Measurements from ENCODE around the gene SREBF1.

Gene SREBF1

DNA sequence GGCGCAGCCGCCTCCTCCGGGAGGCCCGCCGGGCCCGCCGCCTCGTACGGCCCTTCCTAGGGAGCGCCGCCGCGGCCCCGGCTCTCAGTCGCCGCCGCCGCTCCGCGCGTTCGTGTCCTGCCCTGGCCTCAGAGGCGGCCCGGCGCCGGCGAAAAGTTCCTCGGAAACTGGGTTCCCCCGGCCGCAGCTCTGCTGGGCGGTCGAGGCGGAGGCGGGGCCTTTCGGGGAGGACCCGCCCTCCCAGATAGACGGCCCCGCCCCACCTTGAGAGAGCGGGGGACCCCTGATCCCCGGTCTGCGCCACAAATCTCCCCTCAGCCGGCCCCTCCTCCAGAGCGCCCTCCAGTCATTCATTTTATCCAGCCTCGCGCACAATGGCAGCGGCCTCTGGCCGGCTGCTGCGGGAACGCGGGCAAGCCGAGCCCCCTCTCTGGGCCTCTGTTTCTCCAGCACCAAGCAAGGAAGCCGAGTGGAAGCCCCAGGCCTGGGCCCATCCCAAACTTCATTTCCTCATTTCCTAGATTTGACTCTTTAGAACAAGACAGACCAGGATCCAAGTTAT, at the start of gene SREBF1:
Gene SREBF1, minus strand, starts transcription at position 169 of the 562 bp plus-strand sequence. CDS start 169 bp downstream, outside the sequence.
- peak; percentile 44 for DNase-seq

DNA sequence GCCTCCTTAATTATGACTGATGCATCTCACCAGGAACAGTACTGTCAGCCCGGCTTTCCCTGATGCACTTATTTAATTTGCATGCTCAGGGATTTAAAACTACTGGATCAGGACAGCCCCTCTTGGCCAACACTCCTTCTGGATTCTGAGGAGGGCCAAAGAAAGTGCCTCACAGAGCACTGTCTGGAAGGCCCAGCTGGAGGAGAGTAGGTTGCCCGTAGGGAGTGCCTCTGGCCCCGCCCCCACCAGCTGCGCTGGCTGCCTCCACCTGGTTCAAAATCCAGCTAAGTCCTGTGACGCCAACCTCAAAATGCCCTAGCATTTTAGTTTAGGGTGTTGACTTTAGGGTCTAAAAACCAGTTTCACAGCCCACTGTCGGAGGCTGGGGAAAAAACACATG, 49.4 kb upstream of the SREBF1 start:
- DNase-seq: peak; percentile 32

DNA sequence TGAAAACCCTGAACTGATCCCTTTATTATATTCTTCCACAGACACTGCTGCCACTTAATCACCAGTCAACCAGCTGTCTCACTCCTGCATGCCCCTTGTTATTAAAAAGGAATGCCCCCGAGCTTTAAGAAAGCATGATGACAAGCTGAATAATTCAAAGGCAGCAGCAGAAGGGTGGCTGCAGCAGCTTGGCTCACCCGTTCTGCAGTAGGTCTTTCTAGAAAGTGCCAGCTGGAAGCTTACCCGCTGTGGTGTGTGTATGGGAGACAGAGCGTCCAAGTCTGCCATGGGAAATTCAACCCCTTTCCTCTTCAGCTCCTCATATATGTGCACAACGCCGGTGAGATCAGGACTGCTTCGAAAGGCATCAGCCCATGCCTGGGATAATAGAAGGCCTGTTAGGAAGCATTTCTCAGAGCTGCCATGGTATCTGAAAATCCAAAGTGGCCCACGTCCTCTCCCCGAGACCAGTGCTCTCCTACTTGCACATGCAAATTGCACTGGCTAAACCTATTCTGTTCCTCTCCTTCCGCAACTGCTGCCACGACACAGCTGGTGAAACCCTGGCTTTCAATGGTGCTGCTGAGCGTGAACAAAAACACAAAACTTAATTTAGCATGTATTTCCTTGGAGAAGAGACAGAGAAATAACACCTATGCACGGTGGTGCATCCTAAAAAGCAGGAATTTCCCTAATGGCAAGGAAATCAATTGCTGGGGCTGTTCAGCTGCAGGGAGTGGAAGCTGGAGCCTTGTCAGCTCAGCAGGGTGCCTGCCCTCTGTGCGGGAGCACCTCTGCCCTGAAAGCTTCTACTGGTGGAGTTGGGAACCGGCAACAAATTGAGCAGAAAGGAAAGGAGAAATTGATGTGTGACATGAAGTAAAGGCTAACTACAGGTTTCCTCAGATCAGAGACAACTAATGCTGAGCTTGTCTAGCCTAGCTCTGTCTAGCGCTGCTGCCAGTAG, 47.9 kb upstream of the SREBF1 start:
- no peak for DNase-seq

GRCh38 chr17:17883801-17884200, 47.0 kb upstream of the SREBF1 start:
- no peak for DNase-seq

- no peak for DNase-seq
Measured at GRCh38 chr17:17882082-17882581, 45.3 kb upstream of the SREBF1 start.

GRCh38 chr17:17880577-17881196, 43.9 kb upstream of the SREBF1 start:
- no peak for DNase-seq

DNA sequence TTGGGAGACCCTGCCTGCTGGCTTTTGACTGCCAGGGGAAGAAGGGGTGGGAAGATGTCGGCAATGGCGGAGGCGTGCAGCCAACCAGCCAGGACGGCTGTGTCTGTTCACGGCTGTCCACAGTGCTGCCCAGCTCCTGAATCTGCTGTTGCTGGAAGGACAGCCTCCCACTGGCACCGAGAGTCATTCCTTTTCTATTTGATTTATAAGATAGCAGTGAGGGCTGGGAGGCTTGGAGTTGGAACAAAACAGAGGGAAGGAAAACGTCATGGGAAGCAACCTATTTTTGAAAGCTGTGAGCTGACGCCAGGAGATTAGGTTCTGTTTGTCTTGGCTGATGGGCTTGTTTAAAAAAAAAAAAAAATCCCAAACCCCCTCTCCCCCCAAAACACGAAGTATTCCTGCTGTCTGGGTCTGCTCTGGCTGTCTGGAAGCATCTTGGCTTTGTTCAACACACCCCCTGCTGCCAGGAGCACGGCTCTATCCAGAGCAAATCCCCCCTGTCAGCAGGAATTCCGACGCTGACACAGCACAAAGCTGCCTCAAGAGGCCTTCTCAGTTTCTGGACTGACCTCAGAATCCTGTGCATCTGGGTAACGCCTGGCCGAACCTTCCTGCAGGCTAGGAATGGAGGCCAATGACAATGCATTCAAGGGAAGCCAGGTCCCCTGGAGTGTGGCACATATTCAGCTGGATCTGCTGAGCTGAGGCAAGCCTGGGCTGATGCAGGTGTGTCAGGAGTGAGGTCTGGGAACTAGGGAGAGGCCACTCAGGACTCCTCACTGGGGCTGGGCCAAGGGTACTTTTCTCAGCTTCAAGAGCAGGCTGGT, 41.0 kb upstream of the SREBF1 start:
- peak; percentile 60 for DNase-seq

GRCh38 chr17:17876959-17877528, 40.3 kb upstream of the SREBF1 start:
- DNase-seq: no peak

DNA sequence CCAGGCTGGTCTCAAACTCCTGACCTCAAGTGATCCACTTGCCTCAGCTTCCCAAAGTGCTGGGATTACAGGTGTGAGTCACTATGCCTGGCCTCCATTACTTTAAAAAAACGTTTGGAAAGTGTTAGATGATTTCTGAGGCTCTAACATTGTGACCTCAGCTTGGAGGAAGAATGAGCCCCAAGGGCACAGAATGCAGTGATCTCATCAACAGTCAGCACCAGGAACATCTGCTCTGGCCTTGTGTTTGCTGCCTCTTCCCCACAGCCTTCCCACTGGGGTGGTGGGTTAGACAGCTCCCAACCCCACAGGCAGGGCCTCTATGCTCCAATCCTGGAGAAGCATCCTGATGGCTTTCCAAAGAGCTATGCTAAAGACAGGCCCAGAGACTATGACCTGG, 37.7 kb upstream of the SREBF1 start:
- no peak for DNase-seq

DNA sequence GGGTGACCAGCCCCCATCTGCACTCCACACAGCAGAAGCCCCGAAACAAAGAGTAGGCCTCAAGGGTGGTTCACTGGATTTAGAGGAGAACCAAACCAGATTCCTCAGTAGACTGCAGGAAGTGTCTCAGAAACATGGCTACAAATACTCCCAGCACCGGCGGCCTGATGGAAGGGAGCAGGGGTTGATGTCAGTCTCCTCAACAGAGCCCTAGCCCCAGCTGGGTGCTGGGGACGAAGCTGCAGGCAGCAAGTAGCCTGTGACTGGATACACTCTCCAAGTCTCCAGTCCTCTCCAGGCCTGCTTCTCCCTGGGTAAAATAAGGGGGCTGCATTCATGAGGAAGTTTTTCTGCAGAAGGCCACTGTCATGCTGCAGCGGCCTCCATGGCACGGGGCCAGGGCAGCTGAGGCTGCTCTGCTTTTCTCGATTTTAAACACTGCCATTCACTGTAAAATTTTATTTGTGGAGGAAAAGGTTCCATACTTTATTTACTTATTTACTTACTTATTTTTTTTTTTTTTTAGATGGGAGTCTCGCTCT, 36.7 kb upstream of the SREBF1 start:
- DNase-seq: no peak

DNA sequence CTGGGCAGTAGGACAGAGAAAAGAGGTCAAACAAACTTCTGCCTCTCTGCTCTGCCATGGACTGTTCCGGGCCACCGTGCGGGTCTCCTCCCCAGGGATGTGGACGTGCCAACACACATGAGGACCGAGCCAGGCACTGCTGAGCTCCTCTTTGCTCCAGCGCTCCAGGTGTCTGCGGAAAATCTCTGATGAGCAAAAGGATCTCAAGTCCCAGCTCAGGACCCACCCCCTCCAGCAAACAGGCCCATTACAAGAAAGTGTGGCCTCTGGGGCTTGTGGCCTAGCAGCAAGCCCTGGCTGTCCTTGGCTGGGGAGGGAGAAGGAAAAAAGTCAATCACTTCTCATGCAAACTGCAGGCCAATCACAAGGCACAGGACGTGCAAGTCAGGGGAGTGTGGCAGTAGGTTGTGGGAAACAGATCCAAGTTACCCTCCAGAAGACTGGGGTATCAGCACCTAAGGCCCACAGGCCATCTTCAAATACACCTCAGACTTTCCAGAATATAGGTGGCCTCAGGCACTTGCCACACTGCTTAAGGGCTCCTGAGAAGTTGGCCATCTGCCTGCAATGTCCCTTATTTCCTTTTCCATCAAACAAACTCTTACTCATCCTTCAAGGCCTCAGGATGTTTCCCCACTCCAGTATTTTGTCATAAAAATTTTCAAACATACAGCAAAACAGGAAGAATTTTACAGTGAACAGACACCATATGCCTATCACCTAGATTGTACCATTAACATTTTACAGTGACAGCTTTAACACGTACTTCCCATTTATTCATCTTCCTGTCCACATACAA, 36.0 kb upstream of the SREBF1 start:
- no peak for DNase-seq

DNA sequence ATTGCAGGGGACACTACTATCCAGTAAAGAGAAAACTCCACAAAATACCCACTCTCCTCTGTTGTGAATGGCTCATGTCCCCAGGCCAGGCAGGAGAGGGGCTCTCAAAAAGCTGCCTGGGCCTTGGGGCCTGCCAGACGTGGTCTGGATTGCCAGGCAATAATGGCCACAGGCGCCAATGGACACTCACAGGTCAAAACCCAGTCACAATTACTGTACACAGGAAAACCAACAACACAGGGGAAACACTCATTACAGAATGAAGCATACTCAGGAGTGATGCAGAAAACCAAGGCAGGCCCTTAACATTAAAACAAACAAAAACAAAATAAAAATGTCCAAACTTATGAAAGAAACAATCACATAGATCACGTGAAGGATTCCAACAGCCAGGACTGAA, 35.1 kb upstream of the SREBF1 start:
- no peak for DNase-seq

- DNase-seq: no peak
Measured at GRCh38 chr17:17870247-17870646, 33.5 kb upstream of the SREBF1 start.

DNA sequence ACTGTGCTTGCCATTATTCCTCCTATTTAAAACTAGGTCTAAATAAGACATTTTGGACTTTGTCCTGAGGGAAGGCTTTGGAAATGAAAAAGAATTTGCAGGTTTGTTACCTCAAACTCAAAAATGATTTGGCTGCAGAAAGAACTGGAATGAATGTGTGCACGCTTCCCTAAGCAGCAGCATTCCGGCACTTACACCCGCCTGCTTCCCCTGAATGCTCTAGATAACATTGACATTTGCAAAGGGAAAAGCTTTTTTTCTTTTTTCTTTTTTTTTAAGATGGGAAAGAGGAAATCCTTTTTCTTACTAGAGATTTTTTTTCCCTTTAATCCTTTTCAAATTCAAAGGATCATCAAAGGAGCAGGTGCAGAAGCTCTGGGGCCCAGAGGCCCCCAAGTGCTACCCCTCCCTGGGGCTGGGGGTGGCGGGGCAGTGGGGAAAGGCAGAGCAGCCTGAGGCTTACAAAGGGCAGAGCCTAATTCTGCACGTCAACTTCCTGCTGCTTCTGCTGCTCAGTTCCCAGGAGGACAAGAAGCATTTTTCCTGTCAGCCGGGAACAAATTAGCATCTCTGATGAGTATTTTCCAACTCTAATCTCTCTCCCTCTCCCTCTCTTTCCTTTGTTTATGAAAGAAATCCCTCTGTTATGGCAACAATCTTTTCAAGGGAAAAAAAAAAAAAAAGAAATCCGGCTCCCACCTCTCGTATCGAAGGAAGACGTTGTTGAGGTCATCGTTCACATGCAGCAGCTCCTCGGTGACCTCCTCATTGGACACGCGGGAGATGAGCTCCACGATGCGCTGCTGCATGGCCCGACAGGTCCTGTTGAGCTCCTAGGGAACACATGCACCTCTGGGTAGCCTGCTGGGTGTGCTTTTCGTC, 32.1 kb upstream of the SREBF1 start:
- no peak for DNase-seq

DNA sequence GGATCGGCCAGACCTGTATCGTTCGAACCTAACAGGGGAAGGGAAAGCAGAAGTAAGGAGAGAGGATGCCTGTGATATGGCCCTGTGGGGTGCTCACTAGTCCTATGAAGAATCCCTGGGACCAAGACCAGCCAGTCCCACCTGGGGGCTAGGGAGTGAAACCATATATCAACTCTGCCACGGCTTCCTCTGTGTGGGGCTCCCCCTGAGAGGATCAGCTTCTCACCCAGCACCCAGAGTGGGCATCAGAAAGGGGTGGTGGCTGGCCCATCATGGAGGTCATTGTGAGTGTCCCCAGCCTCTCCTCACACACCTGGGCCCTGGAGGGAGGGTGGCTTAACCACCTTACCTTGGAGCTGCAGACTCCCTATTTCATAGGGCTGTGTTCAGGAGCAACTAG, 30.1 kb upstream of the SREBF1 start:
- no peak for DNase-seq

DNA sequence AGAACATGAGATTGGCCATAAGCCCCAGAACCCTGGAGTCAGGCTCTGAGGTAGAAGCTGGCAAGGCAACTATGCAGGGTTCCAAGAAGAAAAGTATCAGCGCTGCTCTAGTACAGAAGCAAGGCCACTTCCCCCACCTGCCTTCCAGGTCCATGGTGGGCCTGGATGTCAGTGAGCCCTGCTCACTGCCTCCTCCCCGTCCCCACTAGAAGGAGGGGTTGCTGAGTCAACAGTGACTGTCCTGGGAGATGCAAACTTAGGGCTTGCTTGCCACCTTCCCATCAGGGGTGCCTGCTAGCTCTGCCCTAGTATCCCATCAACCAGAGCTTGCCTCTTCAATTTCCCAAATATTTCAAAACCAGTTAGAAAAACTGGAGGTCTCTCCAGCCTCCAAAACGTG, 29.6 kb upstream of the SREBF1 start:
- no peak for DNase-seq

GRCh38 chr17:17865035-17865434, 28.2 kb upstream of the SREBF1 start:
- no peak for DNase-seq

DNA sequence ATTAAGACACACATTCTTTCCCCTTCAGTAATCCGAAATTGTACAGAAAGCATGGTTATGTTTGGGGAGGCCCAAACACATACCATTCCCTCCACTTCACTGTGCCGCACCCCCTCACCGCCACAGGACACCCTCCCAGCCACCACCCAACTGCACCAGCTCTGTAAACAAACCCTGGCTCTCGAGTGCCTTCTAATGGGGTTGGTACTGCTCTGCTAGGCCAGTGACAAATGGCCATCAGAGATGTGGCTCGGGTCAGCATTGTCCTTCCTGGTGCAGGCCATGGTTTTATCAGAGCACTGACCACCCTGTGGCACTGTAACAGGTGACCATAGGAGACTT, 24.0 kb upstream of the SREBF1 start:
- peak; percentile 45 for DNase-seq

DNA sequence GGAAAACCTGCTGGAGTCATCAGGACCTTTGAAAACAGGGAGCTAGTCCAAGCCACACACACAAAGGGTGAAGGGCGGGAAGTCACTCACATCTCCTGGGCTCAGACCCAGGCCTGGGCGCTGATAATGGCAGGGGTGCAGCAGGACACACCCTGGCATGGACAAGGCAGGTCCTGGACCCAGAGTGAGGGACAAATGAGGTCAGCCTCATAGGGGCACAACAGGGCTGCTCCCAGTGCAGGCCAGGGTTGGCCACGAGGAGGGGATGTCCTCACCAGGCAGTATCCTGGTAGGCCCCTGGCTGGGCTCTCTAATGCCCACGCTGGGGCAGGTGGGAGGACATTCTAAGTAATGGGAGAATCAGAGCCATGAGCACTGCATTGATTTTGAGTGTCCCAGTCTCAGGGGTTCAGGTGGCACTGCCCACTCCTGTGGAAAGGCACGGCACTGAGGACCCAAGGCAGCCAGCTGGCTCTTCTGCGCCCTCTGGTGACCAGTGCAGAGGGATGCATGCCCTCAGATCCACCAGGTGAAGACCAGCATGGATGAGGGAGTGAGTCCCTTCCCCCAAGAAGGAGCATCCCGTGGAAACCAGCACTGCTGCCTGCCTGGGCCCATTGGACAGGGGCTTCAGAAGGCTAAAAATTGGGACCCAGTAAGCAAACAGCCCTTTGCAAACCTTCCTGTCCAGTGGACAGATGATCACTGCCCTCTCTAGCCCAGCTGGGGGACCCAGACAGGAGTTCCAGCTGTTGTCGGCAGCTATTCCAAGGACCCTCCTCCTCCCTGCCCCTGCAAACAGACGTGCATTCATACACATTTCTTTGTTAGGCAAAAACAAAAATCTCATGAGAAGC, 23.4 kb upstream of the SREBF1 start:
- no peak for DNase-seq

Measured in NCI-H510A (cell line).